ENCODE data around the gene CDH4.

- TF ChIP-seq, protein P1, sequence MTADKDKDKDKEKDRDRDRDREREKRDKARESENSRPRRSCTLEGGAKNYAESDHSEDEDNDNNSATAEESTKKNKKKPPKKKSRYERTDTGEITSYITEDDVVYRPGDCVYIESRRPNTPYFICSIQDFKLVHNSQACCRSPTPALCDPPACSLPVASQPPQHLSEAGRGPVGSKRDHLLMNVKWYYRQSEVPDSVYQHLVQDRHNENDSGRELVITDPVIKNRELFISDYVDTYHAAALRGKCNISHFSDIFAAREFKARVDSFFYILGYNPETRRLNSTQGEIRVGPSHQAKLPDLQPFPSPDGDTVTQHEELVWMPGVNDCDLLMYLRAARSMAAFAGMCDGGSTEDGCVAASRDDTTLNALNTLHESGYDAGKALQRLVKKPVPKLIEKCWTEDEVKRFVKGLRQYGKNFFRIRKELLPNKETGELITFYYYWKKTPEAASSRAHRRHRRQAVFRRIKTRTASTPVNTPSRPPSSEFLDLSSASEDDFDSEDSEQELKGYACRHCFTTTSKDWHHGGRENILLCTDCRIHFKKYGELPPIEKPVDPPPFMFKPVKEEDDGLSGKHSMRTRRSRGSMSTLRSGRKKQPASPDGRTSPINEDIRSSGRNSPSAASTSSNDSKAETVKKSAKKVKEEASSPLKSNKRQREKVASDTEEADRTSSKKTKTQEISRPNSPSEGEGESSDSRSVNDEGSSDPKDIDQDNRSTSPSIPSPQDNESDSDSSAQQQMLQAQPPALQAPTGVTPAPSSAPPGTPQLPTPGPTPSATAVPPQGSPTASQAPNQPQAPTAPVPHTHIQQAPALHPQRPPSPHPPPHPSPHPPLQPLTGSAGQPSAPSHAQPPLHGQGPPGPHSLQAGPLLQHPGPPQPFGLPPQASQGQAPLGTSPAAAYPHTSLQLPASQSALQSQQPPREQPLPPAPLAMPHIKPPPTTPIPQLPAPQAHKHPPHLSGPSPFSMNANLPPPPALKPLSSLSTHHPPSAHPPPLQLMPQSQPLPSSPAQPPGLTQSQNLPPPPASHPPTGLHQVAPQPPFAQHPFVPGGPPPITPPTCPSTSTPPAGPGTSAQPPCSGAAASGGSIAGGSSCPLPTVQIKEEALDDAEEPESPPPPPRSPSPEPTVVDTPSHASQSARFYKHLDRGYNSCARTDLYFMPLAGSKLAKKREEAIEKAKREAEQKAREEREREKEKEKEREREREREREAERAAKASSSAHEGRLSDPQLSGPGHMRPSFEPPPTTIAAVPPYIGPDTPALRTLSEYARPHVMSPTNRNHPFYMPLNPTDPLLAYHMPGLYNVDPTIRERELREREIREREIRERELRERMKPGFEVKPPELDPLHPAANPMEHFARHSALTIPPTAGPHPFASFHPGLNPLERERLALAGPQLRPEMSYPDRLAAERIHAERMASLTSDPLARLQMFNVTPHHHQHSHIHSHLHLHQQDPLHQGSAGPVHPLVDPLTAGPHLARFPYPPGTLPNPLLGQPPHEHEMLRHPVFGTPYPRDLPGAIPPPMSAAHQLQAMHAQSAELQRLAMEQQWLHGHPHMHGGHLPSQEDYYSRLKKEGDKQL (CRISPR knock-in tag; IDR thresholded peaks at IDR 0.05; ENCODE audit: low read depth), result no peak
- TF ChIP-seq PHB2 (IDR thresholded peaks at IDR 0.05; ENCODE audit: partially characterized antibody) (no peak), EZH2 (conservative IDR thresholded peaks at IDR 0.05; ENCODE audit: low read depth, low read length) (no peak), POLR2G (IDR thresholded peaks at IDR 0.05; ENCODE audit: low read depth, low read length) (no peak), ZNF652 (CRISPR knock-in tag; IDR thresholded peaks at IDR 0.05; ENCODE audit: borderline replicate concordance, low read depth) (no peak)
These were observed 31.3 kb upstream of the CDH4 start for GRCh38 chr20:61220626-61221325.

Measured in HepG2 (cell line).